A549 (cell line): ENCODE measurements around the gene RPS25. TPM values are rescaled to one million over a fixed set of nuclear protein-coding genes. Genes with fewer than 3 reads are reported as not detected.

ENCODE experiments used
- ATAC-seq, 2 experiments: fragments of 200-7000 bp in 1 of 2; fragments of >200 bp in 1 of 2; cut with Nextera tagmentation in 1 of 2; cut with Tn5 transposase in 1 of 2; 3 replicates each; pipeline versions ENCODE4 v1.8.0 to v1.9.1; 2018 to 2020; ENCODE audit warnings: mild to moderate bottlenecking in 1 of 2, moderate library complexity in 1 of 2
- CTCF ChIA-PET: fragments of 300-600 bp; sonication (Branson Sonifier 250); formaldehyde crosslinking; extraction: SDS; loops from one replicate; lab custom pipeline; 2021; ENCODE audit warnings: antibody characterized with exemption, inconsistent platforms; lab: Yijun Ruan, JAX
- POLR2A ChIA-PET: fragments of 350-600 bp; formaldehyde crosslinking; extraction: SDS; loops from one replicate; lab custom pipeline; 2021; ENCODE audit warnings: antibody characterized with exemption, inconsistent platforms; lab: Yijun Ruan, JAX
- DNase-seq, 2 experiments: peaks; one replicate each; pipeline versions ENCODE4 v3.0.0 to v3.0.0-alpha.2; 2011 to 2016; ENCODE audit warnings: low read depth in 1 of 2, low spot score in 1 of 2
- FAIRE-seq: peaks from 2 replicates; lab custom pipeline; 2011; peaks lifted over from hg19 to GRCh38; lab: Jason Lieb, UNC
- H3K27ac ChIP-seq, 2 experiments: fragments of >200 bp; sonication (Bioruptor Twin); formaldehyde crosslinking; 3 replicates each; pipeline ENCODE4 v1.5.1; 2016 to 2017
- H3K4me1 ChIP-seq: fragments of >200 bp; sonication (Bioruptor Twin); formaldehyde crosslinking; 3 replicates; pipeline ENCODE4 v1.6.1; 2016
- H3K4me2 ChIP-seq: fragments of >200 bp; sonication (Bioruptor Twin); formaldehyde crosslinking; 3 replicates; pipeline ENCODE4 v1.6.1; 2016
- H3K4me3 ChIP-seq: fragments of >200 bp; sonication (Bioruptor Twin); formaldehyde crosslinking; 3 replicates; pipeline ENCODE4 v1.5.1; 2016
- H3K9me3 ChIP-seq: fragments of >200 bp; sonication (Bioruptor Twin); formaldehyde crosslinking; 3 replicates; pipeline ENCODE4 v1.6.1; 2016
- CBX2 ChIP-seq: fragments of 200-600 bp; sonication (generic); IDR thresholded peaks from 2 replicates; pipeline ENCODE4 v1.6.1; 2016; ENCODE audit warnings: low read depth, mild to moderate bottlenecking, borderline replicate concordance
- CBX8 ChIP-seq: fragments of 200-600 bp; sonication (generic); IDR thresholded peaks from 2 replicates; pipeline ENCODE4 v1.6.1; 2016
- CEBPB ChIP-seq, 2 experiments: fragments of >200 bp in 1 of 2; sonication (Bioruptor Twin) in 1 of 2; formaldehyde crosslinking in 1 of 2; IDR thresholded peaks; 2 replicates each; pipeline ENCODE4 v1.6.1; 2012 to 2016
- CHD4 ChIP-seq: fragments of 200-600 bp; sonication (generic); IDR thresholded peaks from 2 replicates; pipeline ENCODE4 v1.6.1; 2016; ENCODE audit warnings: antibody characterized with exemption, mild to moderate bottlenecking, borderline replicate concordance
- EHF ChIP-seq: fragments of 250-450 bp; sonication (Bioruptor Pico); IDR thresholded peaks from 2 replicates; pipeline ENCODE4 v1.5.0; 2020; ENCODE audit warnings: mild to moderate bottlenecking
- EP300 ChIP-seq, 2 experiments: fragments of >200 bp; sonication (Bioruptor Twin); formaldehyde crosslinking; IDR thresholded peaks; 2 replicates in 1 of 2; 3 replicates in 1 of 2; pipeline ENCODE4 v1.6.1; 2016 to 2017
- ESRRA ChIP-seq: fragments of 150-350 bp; IDR thresholded peaks from 2 replicates; pipeline ENCODE4 v1.6.1; 2014; ENCODE audit warnings: mild to moderate bottlenecking, low read length, borderline replicate concordance
- HEYL ChIP-seq: fragments of 250-450 bp; sonication (Bioruptor Pico); IDR thresholded peaks from 2 replicates; pipeline ENCODE4 v1.8.0; 2021; ENCODE audit warnings: mild to moderate bottlenecking, moderate library complexity
- KDM1A ChIP-seq: fragments of 200-600 bp; sonication (generic); IDR thresholded peaks from 2 replicates; pipeline ENCODE4 v1.6.1; 2016; ENCODE audit warnings: low read depth, mild to moderate bottlenecking
- MAFK ChIP-seq: fragments of 450-650 bp; IDR thresholded peaks from 2 replicates; pipeline ENCODE4 v1.6.1; 2014; ENCODE audit not compliant: partially characterized antibody
- MAZ ChIP-seq: fragments of 150-350 bp; IDR thresholded peaks from 2 replicates; pipeline ENCODE4 v1.6.1; 2014; ENCODE audit warnings: antibody characterized with exemption, low read depth, low read length, borderline replicate concordance
- NFE2L2 ChIP-seq: fragments of 150-350 bp; conservative IDR thresholded peaks from 2 replicates; pipeline ENCODE4 v1.6.1; 2014; ENCODE audit warnings: low read length
- POLR2A ChIP-seq: IDR thresholded peaks from 2 replicates; pipeline ENCODE4 v1.6.1; 2012; ENCODE audit warnings: mild to moderate bottlenecking, low read length
- POLR2AphosphoS2 ChIP-seq: conservative IDR thresholded peaks from 2 replicates; pipeline ENCODE4 v1.6.1; 2012; ENCODE audit warnings: low read length, improper control_type of control experiment, inconsistent platforms
- SREBF2 ChIP-seq: fragments of 450-650 bp; IDR thresholded peaks from 2 replicates; pipeline ENCODE4 v1.6.1; 2014; ENCODE audit warnings: mild to moderate bottlenecking, moderate library complexity
- TFCP2L1 ChIP-seq: fragments of 250-450 bp; sonication (Bioruptor Pico); IDR thresholded peaks from 2 replicates; pipeline ENCODE4 v1.5.0; 2021; ENCODE audit warnings: mild to moderate bottlenecking
- TP53 ChIP-seq: fragments of 250-450 bp; sonication (Bioruptor Pico); IDR thresholded peaks from 2 replicates; pipeline ENCODE4 v1.5.0; 2021; ENCODE audit warnings: mild to moderate bottlenecking, moderate library complexity
- USF2 ChIP-seq: fragments of 450-650 bp; IDR thresholded peaks from 2 replicates; pipeline ENCODE4 v1.6.1; 2014; ENCODE audit warnings: antibody characterized with exemption
- ZC3H11A ChIP-seq: fragments of 450-650 bp; IDR thresholded peaks from 2 replicates; pipeline ENCODE4 v1.6.1; 2014; ENCODE audit warnings: antibody characterized with exemption, mild to moderate bottlenecking
- ZFP36 ChIP-seq: fragments of 450-650 bp; IDR thresholded peaks from 2 replicates; pipeline ENCODE4 v1.6.1; 2014; ENCODE audit warnings: borderline replicate concordance; ENCODE audit not compliant: partially characterized antibody
- ZSCAN20 ChIP-seq: fragments of 250-450 bp; sonication (Bioruptor Pico); IDR thresholded peaks from 2 replicates; pipeline ENCODE4 v1.8.0; 2022; ENCODE audit warnings: mild to moderate bottlenecking, moderate library complexity
- WGBS: methylation state at CpG from one replicate; pipeline ENCODE4 v1.1.6; 2017; ENCODE audit errors: missing lambda C conversion rate; 5-methylcytosine and 5-hydroxymethylcytosine counted together
- polyA plus RNA-seq, 4 experiments: library from polyadenylated mRNA; depleted of rRNA in 3 of 4; stranded (reverse); fragments of >200 nt; fragmentation: RNase III in 1 of 4; extraction: RNeasy Plus Mini Kit Qiagen cat#74134 plus additional on column Dnase treatment in 1 of 4; gene quantifications; 2 replicates in 3 of 4; 3 replicates in 1 of 4; pipeline ENCODE4 v1.2.3, GENCODE V29; 2011 to 2017

Gene RPS25
- polyA plus RNA-seq, 2 of the 4 experiments (the other 2 are of a cell fraction) = 844 to 1,517 TPM

GRCh38 chr11:119025099-119025473 lies 6.9 kb upstream of the RPS25 start:
- Histone ChIP-seq H3K4me1 (peaks cover 32% of the 10 kb centered on the region), H3K4me2 (no peak overlapping the region), H3K9me3 (no peaks in the 10 kb centered on the region), H3K4me3 (no peak overlapping the region), H3K27ac (no peak overlapping the region)
- DNase-seq (no peak), ATAC-seq (no peak), FAIRE-seq (no peak)
- ChIA-PET CTCF (interaction anchor here (0.8 to 1.4 kb wide), 2 partner anchors 18 to 31 kb away, joined by 4 read pairs; partner anchors contain the start of gene HYOU1), POLR2A (no interaction called here)
- 74% methylated on average over 5 of the region's 5 CpGs for WGBS
- TF ChIP-seq EHF = no peak
- TF ChIP-seq SREBF2 = no peak

GRCh38 chr11:119024430-119025098 lies 6.4 kb upstream of the RPS25 start:
- H3K4me2 ChIP-seq = no peak overlapping the region
- POLR2A ChIA-PET = no interaction called here
- TF ChIP-seq ZFP36 = no peak
- TF ChIP-seq HEYL (CRISPR knock-in tag) = no peak
- no peak for TF ChIP-seq TP53 (CRISPR knock-in tag)
- TF ChIP-seq EHF = no peak
- no peak for TF ChIP-seq EP300 (IDR thresholded peaks at IDR 0.05)
- no peak for TF ChIP-seq TFCP2L1 (CRISPR knock-in tag)
- TF ChIP-seq CBX2 = no peak
- no peak for TF ChIP-seq MAZ
- TF ChIP-seq, all 56 proteins: peak for 0
- no peak overlapping the region for H3K27ac ChIP-seq
- DNase-seq (no peak), FAIRE-seq (no peak), ATAC-seq (no peak)
- 95% methylated on average over 15 of the region's 15 CpGs for WGBS
- no peak overlapping the region for H3K4me3 ChIP-seq
- H3K4me1 ChIP-seq = peaks cover 32% of the 10 kb centered on the region
- no peaks in the 10 kb centered on the region for H3K9me3 ChIP-seq
- CTCF ChIA-PET = interaction anchor here (0.8 to 1.4 kb wide), 2 partner anchors 19 to 32 kb away, joined by 4 read pairs; partner anchors contain the start of gene HYOU1

- CTCF ChIA-PET = no interaction called here
- no peak overlapping the region for H3K27ac ChIP-seq
- no peak for ATAC-seq
- TF ChIP-seq TP53 (CRISPR knock-in tag) = no peak
- TF ChIP-seq NFE2L2 = no peak
- no peak for TF ChIP-seq CBX8
- TF ChIP-seq ZFP36 = no peak
- TF ChIP-seq CEBPB (IDR thresholded peaks at IDR 0.05) = no peak
- TF ChIP-seq CBX2 = no peak
- no peak for TF ChIP-seq ZSCAN20 (CRISPR knock-in tag)
- no peak for TF ChIP-seq CHD4
- no peak for TF ChIP-seq MAFK
- no peak for DNase-seq
- no peak overlapping the region for H3K4me2 ChIP-seq
- H3K4me1 ChIP-seq = peaks cover 26% of the 10 kb centered on the region
- POLR2A ChIA-PET = no interaction called here
- no peaks in the 10 kb centered on the region for H3K9me3 ChIP-seq
- no peak for FAIRE-seq
- no peak overlapping the region for H3K4me3 ChIP-seq
These were observed 5.6 kb upstream of the RPS25 start for GRCh38 chr11:119023741-119024140.

- TF ChIP-seq ZC3H11A (no peak), POLR2AphosphoS2 (no peak), POLR2A (no peak), USF2 (no peak), ZFP36 (no peak), EHF (no peak), ESRRA (no peak), TFCP2L1 (CRISPR knock-in tag) (no peak), KDM1A (no peak)
- H3K9me3 ChIP-seq = no peaks in the 10 kb centered on the region
- H3K4me2 ChIP-seq = no peak overlapping the region
- WGBS = 83% methylated on average over 5 of the region's 5 CpGs
- peaks cover 29% of the 10 kb centered on the region for H3K4me1 ChIP-seq
- POLR2A ChIA-PET = no interaction called here
- H3K4me3 ChIP-seq = no peak overlapping the region
- FAIRE-seq = no peak
- no peak overlapping the region for H3K27ac ChIP-seq
- no peak for ATAC-seq
- CTCF ChIA-PET = interaction anchor here (1.0 to 2.0 kb wide), 2 partner anchors 9 to 13 kb away, joined by 4 to 8 read pairs; partner anchors contain the start of gene SLC37A4
- DNase-seq = no peak
These were observed 3.5 kb upstream of the RPS25 start for GRCh38 chr11:119021631-119022030.
